ENCODE measurements around the gene CACFD1.

CACFD1 gene

DNA sequence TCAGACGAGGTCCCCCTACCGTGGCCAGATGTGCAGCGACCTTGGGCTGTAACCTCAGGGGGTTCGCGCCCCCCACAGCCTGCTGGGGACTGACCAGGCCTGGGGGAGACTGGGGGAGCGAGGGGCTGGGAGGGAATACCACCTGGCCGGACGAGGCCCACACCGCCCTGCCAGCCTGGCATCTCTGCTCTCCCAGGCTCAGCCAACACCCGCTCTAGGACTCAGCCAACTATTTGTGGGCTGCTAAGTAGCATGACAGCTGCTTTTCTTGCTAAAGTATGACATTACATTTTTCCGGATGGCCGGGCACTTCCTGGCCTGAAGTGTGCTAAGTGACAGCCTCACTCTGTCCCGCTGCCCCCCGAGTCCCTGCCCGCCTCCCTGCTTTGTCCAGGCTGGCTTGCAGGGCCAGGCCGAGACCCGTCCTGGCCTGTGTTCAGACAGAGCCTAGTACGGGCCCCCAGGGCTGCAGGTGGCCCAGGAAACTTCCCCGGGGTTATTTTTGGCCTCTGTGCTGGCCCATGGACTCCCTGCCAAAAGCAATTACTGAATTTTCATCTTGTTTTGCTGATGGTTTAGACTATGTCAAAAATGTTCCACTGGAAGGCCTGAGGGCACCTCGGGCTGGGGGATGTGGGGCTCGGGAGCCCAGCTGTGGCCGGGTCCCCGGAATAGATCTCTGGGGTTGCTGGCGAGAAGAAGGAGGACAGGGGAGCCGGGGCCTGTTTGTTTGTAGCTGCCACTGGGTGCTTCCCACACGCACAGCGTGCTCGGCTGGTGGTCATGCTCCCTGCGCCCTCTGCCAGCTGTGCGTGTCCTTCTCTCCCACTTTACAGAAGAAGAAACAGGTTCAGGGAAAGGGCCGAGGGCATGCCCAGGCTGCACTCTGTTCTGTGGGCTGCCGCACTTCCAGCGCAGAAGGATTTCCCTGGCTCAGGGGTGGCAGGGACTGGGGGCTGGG lies 32.6 kb downstream of the CACFD1 start:
- Histone ChIP-seq H3K9me3 (ENCODE audit: control insufficient read depth, insufficient read depth, low read depth, low read length) (no peaks in the 10 kb centered on the region), H3K36me3 (ENCODE audit: control insufficient read depth in 2 of 2, insufficient read depth in 1 of 2, low read length in 2 of 2) (no peaks in the 10 kb centered on the region), H3K27ac (ENCODE audit: extremely low read depth, low read depth, low read length) (no peak overlapping the region), H3K4me3 (ENCODE audit: low read depth, low read length) (no peak overlapping the region), H3K4me1 (ENCODE audit: control insufficient read depth, insufficient read depth, low read length) (no peaks in the 10 kb centered on the region)
- ChIA-PET CTCF (interaction anchor here (0.6 to 1.4 kb wide), 2 partner anchors 10 to 233 kb away, joined by 3 read pairs; no protein-coding TSS in a partner anchor), POLR2A (no interaction called here)
- TF ChIP-seq ZNF747 (tag by site-specific recombination; IDR thresholded peaks at IDR 0.05) (no peak), ZIC2 (tag by site-specific recombination; IDR thresholded peaks at IDR 0.05) (peak; percentile 43), ZNF394 (tag by site-specific recombination; IDR thresholded peaks at IDR 0.05; ENCODE audit: borderline replicate concordance) (no peak), ZNF433 (tag by site-specific recombination; IDR thresholded peaks at IDR 0.05; ENCODE audit: low read depth) (0 out of 2 replicates have a peak, but pooled peaks have one; percentile 15), ZNF501 (tag by site-specific recombination; IDR thresholded peaks at IDR 0.05) (no peak), ZNF416 (tag by site-specific recombination; IDR thresholded peaks at IDR 0.05) (no peak), OVOL3 (tag by site-specific recombination; IDR thresholded peaks at IDR 0.05) (no peak)
- TF ChIP-seq, protein P1, sequence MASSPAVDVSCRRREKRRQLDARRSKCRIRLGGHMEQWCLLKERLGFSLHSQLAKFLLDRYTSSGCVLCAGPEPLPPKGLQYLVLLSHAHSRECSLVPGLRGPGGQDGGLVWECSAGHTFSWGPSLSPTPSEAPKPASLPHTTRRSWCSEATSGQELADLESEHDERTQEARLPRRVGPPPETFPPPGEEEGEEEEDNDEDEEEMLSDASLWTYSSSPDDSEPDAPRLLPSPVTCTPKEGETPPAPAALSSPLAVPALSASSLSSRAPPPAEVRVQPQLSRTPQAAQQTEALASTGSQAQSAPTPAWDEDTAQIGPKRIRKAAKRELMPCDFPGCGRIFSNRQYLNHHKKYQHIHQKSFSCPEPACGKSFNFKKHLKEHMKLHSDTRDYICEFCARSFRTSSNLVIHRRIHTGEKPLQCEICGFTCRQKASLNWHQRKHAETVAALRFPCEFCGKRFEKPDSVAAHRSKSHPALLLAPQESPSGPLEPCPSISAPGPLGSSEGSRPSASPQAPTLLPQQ (tag by site-specific recombination; IDR thresholded peaks at IDR 0.05): no peak

DNA sequence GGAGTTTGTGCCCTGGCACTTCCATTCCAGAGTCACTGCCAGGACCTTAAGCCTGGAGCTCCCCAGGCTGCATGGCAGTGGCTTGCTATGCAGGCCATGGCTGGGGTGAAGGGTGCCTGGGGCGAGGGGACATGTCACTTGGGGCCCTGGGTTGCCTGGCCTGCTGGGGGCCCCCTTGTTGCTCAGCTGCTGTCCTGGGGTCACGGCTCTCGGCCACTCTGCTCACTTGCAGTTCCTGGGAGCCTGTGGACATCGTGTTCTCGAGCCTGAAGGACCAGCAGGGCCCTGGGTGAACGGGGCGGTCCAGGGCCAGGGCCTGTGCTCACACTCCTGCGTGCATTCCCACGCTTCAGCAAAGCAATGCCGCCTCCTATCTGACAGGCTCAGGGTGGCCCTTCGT lies 33.6 kb downstream of the CACFD1 start:
- Histone ChIP-seq H3K4me1 (ENCODE audit: control insufficient read depth, insufficient read depth, low read length) (no peaks in the 10 kb centered on the region), H3K36me3 (ENCODE audit: control insufficient read depth in 2 of 2, insufficient read depth in 1 of 2, low read length in 2 of 2) (no peaks in the 10 kb centered on the region), H3K4me3 (ENCODE audit: low read depth, low read length) (no peak overlapping the region), H3K27ac (ENCODE audit: extremely low read depth, low read depth, low read length) (no peak overlapping the region), H3K9me3 (ENCODE audit: control insufficient read depth, insufficient read depth, low read depth, low read length) (no peaks in the 10 kb centered on the region)
- CTCF ChIA-PET: interaction anchor here (0.6 to 0.7 kb wide), 3 partner anchors 31 to 559 kb away, joined by 3 to 6 read pairs (median 3); no protein-coding TSS in a partner anchor
- POLR2A ChIA-PET: no interaction called here
- no peak for TF ChIP-seq SP7 (tag by site-specific recombination; IDR thresholded peaks at IDR 0.05)

DNA sequence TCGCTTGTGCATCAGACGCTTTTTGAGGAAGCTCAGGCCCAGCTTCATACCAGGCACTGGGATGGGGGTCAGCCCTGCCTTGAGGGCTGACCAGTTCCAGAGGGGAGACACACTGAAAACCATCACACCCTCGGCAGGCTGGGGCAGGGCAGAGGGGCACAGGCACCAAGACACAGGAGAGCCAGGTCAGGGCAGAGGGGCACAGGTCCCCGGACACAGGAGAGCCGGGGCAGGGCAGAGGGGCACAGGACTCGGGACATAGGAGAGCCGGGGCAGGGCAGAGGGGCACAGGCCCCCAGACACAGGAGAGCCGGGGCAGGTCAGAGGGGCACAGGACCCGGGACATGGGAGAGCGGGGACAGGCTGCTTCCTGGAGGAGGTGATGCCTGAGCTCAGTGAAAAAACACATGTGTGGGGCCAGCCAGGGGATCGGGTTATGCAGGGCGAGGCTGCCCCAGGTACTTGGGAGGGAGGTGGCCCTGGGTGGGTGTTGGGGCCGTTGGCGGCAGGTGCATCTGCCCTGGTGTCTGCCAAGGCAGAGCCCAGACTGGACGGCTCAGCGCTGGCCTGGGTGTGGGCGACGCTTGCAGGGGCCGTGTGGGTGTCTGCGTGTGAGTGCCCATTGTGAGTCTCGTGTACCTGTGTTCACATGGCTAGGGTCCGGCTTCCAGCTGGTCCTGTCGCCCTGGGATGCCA lies 34.2 kb downstream of the CACFD1 start:
- POLR2A ChIA-PET: no interaction called here
- Histone ChIP-seq H3K36me3 (ENCODE audit: control insufficient read depth in 2 of 2, insufficient read depth in 1 of 2, low read length in 2 of 2) (no peaks in the 10 kb centered on the region), H3K4me1 (ENCODE audit: control insufficient read depth, insufficient read depth, low read length) (no peaks in the 10 kb centered on the region), H3K4me3 (ENCODE audit: low read depth, low read length) (no peak overlapping the region), H3K27ac (ENCODE audit: extremely low read depth, low read depth, low read length) (no peak overlapping the region), H3K9me3 (ENCODE audit: control insufficient read depth, insufficient read depth, low read depth, low read length) (no peaks in the 10 kb centered on the region)
- TF ChIP-seq, protein P2, sequence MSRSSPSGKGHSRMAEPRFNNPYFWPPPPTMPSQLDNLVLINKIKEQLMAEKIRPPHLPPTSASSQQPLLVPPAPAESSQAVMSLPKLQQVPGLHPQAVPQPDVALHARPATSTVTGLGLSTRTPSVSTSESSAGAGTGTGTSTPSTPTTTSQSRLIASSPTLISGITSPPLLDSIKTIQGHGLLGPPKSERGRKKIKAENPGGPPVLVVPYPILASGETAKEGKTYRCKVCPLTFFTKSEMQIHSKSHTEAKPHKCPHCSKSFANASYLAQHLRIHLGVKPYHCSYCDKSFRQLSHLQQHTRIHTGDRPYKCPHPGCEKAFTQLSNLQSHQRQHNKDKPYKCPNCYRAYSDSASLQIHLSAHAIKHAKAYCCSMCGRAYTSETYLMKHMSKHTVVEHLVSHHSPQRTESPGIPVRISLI (tag by site-specific recombination; IDR thresholded peaks at IDR 0.05): no peak
- no peak for TF ChIP-seq ZNF350 (tag by site-specific recombination; IDR thresholded peaks at IDR 0.05)
- TF ChIP-seq ZIC2 (tag by site-specific recombination; IDR thresholded peaks at IDR 0.05): no peak
- TF ChIP-seq, protein P3, sequence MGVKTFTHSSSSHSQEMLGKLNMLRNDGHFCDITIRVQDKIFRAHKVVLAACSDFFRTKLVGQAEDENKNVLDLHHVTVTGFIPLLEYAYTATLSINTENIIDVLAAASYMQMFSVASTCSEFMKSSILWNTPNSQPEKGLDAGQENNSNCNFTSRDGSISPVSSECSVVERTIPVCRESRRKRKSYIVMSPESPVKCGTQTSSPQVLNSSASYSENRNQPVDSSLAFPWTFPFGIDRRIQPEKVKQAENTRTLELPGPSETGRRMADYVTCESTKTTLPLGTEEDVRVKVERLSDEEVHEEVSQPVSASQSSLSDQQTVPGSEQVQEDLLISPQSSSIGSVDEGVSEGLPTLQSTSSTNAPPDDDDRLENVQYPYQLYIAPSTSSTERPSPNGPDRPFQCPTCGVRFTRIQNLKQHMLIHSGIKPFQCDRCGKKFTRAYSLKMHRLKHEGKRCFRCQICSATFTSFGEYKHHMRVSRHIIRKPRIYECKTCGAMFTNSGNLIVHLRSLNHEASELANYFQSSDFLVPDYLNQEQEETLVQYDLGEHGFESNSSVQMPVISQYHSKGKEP (tag by site-specific recombination; IDR thresholded peaks at IDR 0.05): no peak
- TF ChIP-seq, protein P4, sequence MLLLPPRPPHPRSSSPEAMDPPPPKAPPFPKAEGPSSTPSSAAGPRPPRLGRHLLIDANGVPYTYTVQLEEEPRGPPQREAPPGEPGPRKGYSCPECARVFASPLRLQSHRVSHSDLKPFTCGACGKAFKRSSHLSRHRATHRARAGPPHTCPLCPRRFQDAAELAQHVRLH (tag by site-specific recombination; IDR thresholded peaks at IDR 0.05): no peak
- TF ChIP-seq EGR2 (tag by site-specific recombination; IDR thresholded peaks at IDR 0.05; ENCODE audit: low read depth): peak; percentile 81
- TF ChIP-seq SP2 (tag by site-specific recombination; IDR thresholded peaks at IDR 0.05): no peak
- TF ChIP-seq ZNF292 (tag by site-specific recombination; IDR thresholded peaks at IDR 0.05; ENCODE audit: borderline replicate concordance, low read depth): no peak
- no peak for TF ChIP-seq ZBTB48 (tag by site-specific recombination; IDR thresholded peaks at IDR 0.05)
- TF ChIP-seq ZFHX2 (tag by site-specific recombination; conservative IDR thresholded peaks at IDR 0.05): peak; percentile 79
- no peak for TF ChIP-seq BCL11B (tag by site-specific recombination; IDR thresholded peaks at IDR 0.05; ENCODE audit: low read depth)
- no peak for TF ChIP-seq ZNF221 (tag by site-specific recombination; IDR thresholded peaks at IDR 0.05; ENCODE audit: borderline replicate concordance)
- TF ChIP-seq ZNF610 (tag by site-specific recombination; IDR thresholded peaks at IDR 0.05; ENCODE audit: borderline replicate concordance): no peak
- no peak for TF ChIP-seq SP3 (tag by site-specific recombination; IDR thresholded peaks at IDR 0.05)
- no peak for TF ChIP-seq ZNF266 (tag by site-specific recombination; IDR thresholded peaks at IDR 0.05; ENCODE audit: low read depth)
- no peak for TF ChIP-seq ZNF112 (tag by site-specific recombination; IDR thresholded peaks at IDR 0.05)
- CTCF ChIA-PET: interaction anchor here (0.6 to 2.6 kb wide), 5 partner anchors 8 to 558 kb away, joined by 3 to 36 read pairs (median 3); no protein-coding TSS in a partner anchor
